ENCODE results near the gene APAF1. TPM values are rescaled to one million over a fixed set of nuclear protein-coding genes. Genes with fewer than 3 reads are reported as not detected.

The APAF1 gene
- total and polyA plus RNA-seq, 2 of the 13 experiments (the other 11 are each of a cell fraction or from before 2014, with no cell fraction given): 6.0 to 13.0 TPM

- TF ChIP-seq NR2F1 (CRISPR knock-in tag; IDR thresholded peaks at IDR 0.05): no peak
- TF ChIP-seq SP1 (IDR thresholded peaks at IDR 0.05): no peak
- TF ChIP-seq SP1 (CRISPR knock-in tag; IDR thresholded peaks at IDR 0.05): no peak
- no peak for TF ChIP-seq STAT6 (CRISPR knock-in tag; IDR thresholded peaks at IDR 0.05; ENCODE audit: borderline replicate concordance)
- no peak for TF ChIP-seq ZHX2 (IDR thresholded peaks at IDR 0.05; ENCODE audit: low read depth)
- TF ChIP-seq ZHX2 (CRISPR knock-in tag; IDR thresholded peaks at IDR 0.05; ENCODE audit: borderline replicate concordance): no peak
- TF ChIP-seq AGO2 (optimal IDR thresholded peaks at IDR 0.05; ENCODE audit: low read depth, low read length): no peak
- TF ChIP-seq ADNP (CRISPR knock-in tag; IDR thresholded peaks at IDR 0.05): no peak
- TF ChIP-seq ZNF124 (CRISPR knock-in tag; IDR thresholded peaks at IDR 0.05): no peak
- no peak for TF ChIP-seq ZZZ3 (CRISPR knock-in tag; IDR thresholded peaks at IDR 0.05; ENCODE audit: borderline replicate concordance)
- TF ChIP-seq SMAD3 (CRISPR knock-in tag; IDR thresholded peaks at IDR 0.05): no peak
These were observed 6.2 kb downstream of the APAF1 start (continued) for GRCh38 chr12:98651328-98651727.
